T1000 (cell line): ENCODE data around the gene RABGEF1.
"Not testable (repeated sequence)": the region's sequence is repeated elsewhere in the genome, so short reads cannot be mapped to it uniquely, and the experiment has no call there.

Source experiments
- DNase-seq: peaks from one replicate; lab custom pipeline; 2025; ENCODE audit warnings: mixed read lengths; lab: John Stamatoyannopoulos, UW

RABGEF1 gene

GRCh38 chr7:66740302-66740979 lies at the start of gene RABGEF1:
RABGEF1 (plus strand) TSS chr7:66740733; CDS start chr7:66771900, 31,167 bp downstream.
- DNase-seq: peak; percentile 77

GRCh38 chr7:66693331-66693730 lies 47.2 kb upstream of the RABGEF1 start:
- DNase-seq: no peak

- no peak for DNase-seq
These were observed 46.2 kb upstream of the RABGEF1 start for GRCh38 chr7:66694286-66694685.

- not testable (repeated sequence) for DNase-seq
These were observed 45.1 kb upstream of the RABGEF1 start for GRCh38 chr7:66695417-66695816.

- DNase-seq: not testable (repeated sequence)
These were observed 44.4 kb upstream of the RABGEF1 start for GRCh38 chr7:66696134-66696533.

GRCh38 chr7:66696774-66697191 lies 43.8 kb upstream of the RABGEF1 start:
- no peak for DNase-seq

- DNase-seq: peak; percentile 10
These were observed 42.8 kb upstream of the RABGEF1 start for GRCh38 chr7:66697449-66698438.

GRCh38 chr7:66698652-66699205 lies 41.8 kb upstream of the RABGEF1 start:
- no peak for DNase-seq

GRCh38 chr7:66699998-66700397 lies 40.5 kb upstream of the RABGEF1 start:
- DNase-seq: no peak

GRCh38 chr7:66700633-66701131 lies 39.9 kb upstream of the RABGEF1 start:
- DNase-seq: no peak

GRCh38 chr7:66707825-66708224 lies 32.7 kb upstream of the RABGEF1 start:
- DNase-seq: no peak

- not testable (repeated sequence) for DNase-seq
These were observed 29.8 kb upstream of the RABGEF1 start for GRCh38 chr7:66710752-66711151.

GRCh38 chr7:66713687-66714086 lies 26.8 kb upstream of the RABGEF1 start:
- no peak for DNase-seq

GRCh38 chr7:66716634-66717033 lies 23.9 kb upstream of the RABGEF1 start:
- not testable (repeated sequence) for DNase-seq

- no peak for DNase-seq
These were observed 20.0 kb upstream of the RABGEF1 start for GRCh38 chr7:66720561-66720960.

GRCh38 chr7:66725843-66726242 lies 14.7 kb upstream of the RABGEF1 start:
- DNase-seq: no peak

- DNase-seq: no peak
These were observed 13.5 kb upstream of the RABGEF1 start for GRCh38 chr7:66727058-66727457.

- DNase-seq: no peak
These were observed 12.0 kb upstream of the RABGEF1 start for GRCh38 chr7:66728571-66728970.

GRCh38 chr7:66729274-66729673 lies 11.3 kb upstream of the RABGEF1 start:
- DNase-seq: no peak

- no peak for DNase-seq
These were observed 8.5 kb upstream of the RABGEF1 start for GRCh38 chr7:66731986-66732385.

GRCh38 chr7:66732439-66732838 lies 8.1 kb upstream of the RABGEF1 start:
- no peak for DNase-seq

GRCh38 chr7:66734006-66734405 lies 6.5 kb upstream of the RABGEF1 start:
- DNase-seq: no peak
